Heart right ventricle (tissue), 16 donors: Measurements from ENCODE around the gene UBTD1. TPM values are rescaled to one million over a fixed set of nuclear protein-coding genes. Genes with fewer than 3 reads are reported as not detected.

ENCODE experiments used
- ATAC-seq, 8 donors: fragments of 200-7000 bp; cut with Tn5 transposase; one replicate each; pipeline ENCODE4 v1.9.1; 2020; ENCODE audit warnings: mild to moderate bottlenecking in 8 of 8, moderate library complexity in 8 of 8, moderate number of reproducible peaks in 1 of 8
- DNase-seq, 2 donors: peaks; one replicate each; pipeline ENCODE4 v3.0.0-alpha.2; 2020
- H3K27ac ChIP-seq, 10 donors: fragments of 200-600 bp; sonication (generic) in 2 of 10; one replicate each; pipeline versions ENCODE4 v1.5.0 to v1.8.0; 2020 to 2022; ENCODE audit warnings: mild to moderate bottlenecking in 3 of 10
- H3K27me3 ChIP-seq, 7 donors: fragments of 200-600 bp; one replicate each; pipeline ENCODE4 v1.8.0; 2021 to 2022; ENCODE audit warnings: mild to moderate bottlenecking in 2 of 7
- H3K36me3 ChIP-seq, 9 donors: fragments of 200-600 bp; sonication (generic) in 1 of 9; one replicate each; pipeline versions ENCODE4 v1.5.0 to v1.8.0; 2020 to 2022; ENCODE audit warnings: mild to moderate bottlenecking in 2 of 9
- H3K4me1 ChIP-seq, 9 donors: fragments of 200-600 bp; sonication (generic) in 1 of 9; one replicate each; pipeline versions ENCODE4 v1.5.0 to v1.8.0; 2020 to 2022; ENCODE audit warnings: mild to moderate bottlenecking in 4 of 9
- H3K4me3 ChIP-seq, 10 donors: fragments of 200-600 bp; sonication (generic) in 2 of 10; one replicate each; pipeline versions ENCODE4 v1.5.0 to v1.8.0; 2020 to 2022; ENCODE audit warnings: mild to moderate bottlenecking in 7 of 10, moderate library complexity in 2 of 10
- H3K9me3 ChIP-seq, 11 donors: fragments of 200-600 bp in 10 of 11; sonication (generic) in 2 of 11; one replicate each; pipeline versions ENCODE4 v1.5.0 to v1.8.0; 2013 to 2022; ENCODE audit warnings: mild to moderate bottlenecking in 2 of 11, control low read depth in 1 of 11, moderate library complexity in 1 of 11
- WGBS, 2 donors: extraction: QIAGEN DNeasy Blood & Tissue Kit; methylation state at CpG; one replicate each; pipeline ENCODE4 v1.1.7; 2013; ENCODE audit warnings: inconsistent platforms in 1 of 2; 5-methylcytosine and 5-hydroxymethylcytosine counted together
- intact Hi-C, 10 donors: fragments of 100-400 bp; cut with DNase I; formaldehyde crosslinking; loops; one replicate each; pipeline versions ENCODE4 v1.11.1 to v1.14.2; 2022
- polyA plus RNA-seq, 2 donors: library from polyadenylated mRNA; stranded (reverse); fragments of 200-250 nt; gene quantifications; one replicate each; pipeline ENCODE4 v1.2.3, GENCODE V29; 2013
- total RNA-seq, 10 donors: library from RNA; stranded (reverse); fragmentation: NEBNext Ultra II Directional in 3 of 10; extraction: Animal tissue kit (Norgen Biotek cat#: 25700) in 3 of 10; gene quantifications; one replicate each; pipeline versions ENCODE4 v1.2.1 to v1.2.4, GENCODE V29; 2021 to 2023
- TF ChIP-seq, protein P1 (sequence below), 9 donors: fragments of 200-600 bp; sonication (generic) in 2 of 9; IDR thresholded peaks; one replicate each; pipeline versions ENCODE4 v1.5.0 to v1.8.0; 2021 to 2022; ENCODE audit warnings: antibody characterized with exemption in 9 of 9, mild to moderate bottlenecking in 5 of 9, moderate library complexity in 1 of 9
- donor health status: Arrhythmogenic right ventricular cardiomyopathy.
- donor health status: ischemic (EF 13 %, LVEDD 7.1; RV severe dilation, severe dysfunction).
- donor health status: healthy with polysubstance abuse.
- donor health status: DM: no; HTN: yes; CAD: no.
- donor health status: DM: no; HTN: no; CAD: no.
- donor health status: ischemic (EF 25% LVEDD 6.9; RV normal size, moderate dysfunction).
- donor health status: ischemic (EF 25% LVEDD 5.7; RV mildly dilated, moderate dysfunction).
- donor health status: healthy.
- donor health status: DM: yes; HTN: yes; CAD: no.
- donor health status: Ischemic cardiomyopathy.
- donor health status: ischemic (EF 35%, LVEDD 5.7; RV mildly dilated, moderate dysfunction).
- donor health status: nonischemic (EF 11% LVEDD 7.7; RV severe dilation, severe dysfunction).
- donor health status: DM: yes; HTN: yes; CAD: no.
- donor health status: PGD.
- donor health status: ischemic (EF 29% LVEDD 5.4; RV normal size, mild dysfunction).
- donor health status: nonischemic (EF 23%, LVEDD 6.1; RV moderate dilation, normal function).

The UBTD1 gene
- total and polyA plus RNA-seq, 12 donors: 13.6 to 56.0 (median 21.3) TPM

GRCh38 chr10:97612386-97612785 is 113.7 kb downstream of the UBTD1 start:
- WGBS, 2 donors: 15 to 23% methylated on average over 2 of the region's 2 CpGs
- DNase-seq (peak in 1 of 2 donors; percentile 22), ATAC-seq (peak; percentile 63 to 82 (median 71))
- Histone ChIP-seq H3K27me3 (no peaks in the 10 kb centered on the region), H3K36me3 (peaks cover 0 to 26% (median 0%) of the 10 kb centered on the region in 9 donors), H3K9me3 (no peaks in the 10 kb centered on the region), H3K4me1 (peaks cover 0 to 38% (median 9%) of the 10 kb centered on the region in 9 donors), H3K27ac (peak overlapping the region in 6 of 10 donors; percentile 35 to 90 (median 71)), H3K4me3 (no peak overlapping the region)
- intact Hi-C loops: loop anchor here in 8 of 10 donors (1.0 to 10.0 kb wide), 11 partner anchors 40 to 210 kb away; partner anchors contain the start of genes ANKRD2 (in 5 of the 8), RRP12 (in 2 of the 8), MMS19 (in 1 of the 8) and UBTD1 (in 1 of the 8)
- TF ChIP-seq, protein P1, sequence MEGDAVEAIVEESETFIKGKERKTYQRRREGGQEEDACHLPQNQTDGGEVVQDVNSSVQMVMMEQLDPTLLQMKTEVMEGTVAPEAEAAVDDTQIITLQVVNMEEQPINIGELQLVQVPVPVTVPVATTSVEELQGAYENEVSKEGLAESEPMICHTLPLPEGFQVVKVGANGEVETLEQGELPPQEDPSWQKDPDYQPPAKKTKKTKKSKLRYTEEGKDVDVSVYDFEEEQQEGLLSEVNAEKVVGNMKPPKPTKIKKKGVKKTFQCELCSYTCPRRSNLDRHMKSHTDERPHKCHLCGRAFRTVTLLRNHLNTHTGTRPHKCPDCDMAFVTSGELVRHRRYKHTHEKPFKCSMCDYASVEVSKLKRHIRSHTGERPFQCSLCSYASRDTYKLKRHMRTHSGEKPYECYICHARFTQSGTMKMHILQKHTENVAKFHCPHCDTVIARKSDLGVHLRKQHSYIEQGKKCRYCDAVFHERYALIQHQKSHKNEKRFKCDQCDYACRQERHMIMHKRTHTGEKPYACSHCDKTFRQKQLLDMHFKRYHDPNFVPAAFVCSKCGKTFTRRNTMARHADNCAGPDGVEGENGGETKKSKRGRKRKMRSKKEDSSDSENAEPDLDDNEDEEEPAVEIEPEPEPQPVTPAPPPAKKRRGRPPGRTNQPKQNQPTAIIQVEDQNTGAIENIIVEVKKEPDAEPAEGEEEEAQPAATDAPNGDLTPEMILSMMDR (IDR thresholded peaks at IDR 0.05): peak; percentile 24 to 71 (median 50)

- 87 to 96% methylated on average over 4 of the region's 4 CpGs for WGBS, 2 donors
- TF ChIP-seq, protein P1 (IDR thresholded peaks at IDR 0.05): no peak
Measured at GRCh38 chr10:97618285-97618684, 119.6 kb downstream of the UBTD1 start.

DNA sequence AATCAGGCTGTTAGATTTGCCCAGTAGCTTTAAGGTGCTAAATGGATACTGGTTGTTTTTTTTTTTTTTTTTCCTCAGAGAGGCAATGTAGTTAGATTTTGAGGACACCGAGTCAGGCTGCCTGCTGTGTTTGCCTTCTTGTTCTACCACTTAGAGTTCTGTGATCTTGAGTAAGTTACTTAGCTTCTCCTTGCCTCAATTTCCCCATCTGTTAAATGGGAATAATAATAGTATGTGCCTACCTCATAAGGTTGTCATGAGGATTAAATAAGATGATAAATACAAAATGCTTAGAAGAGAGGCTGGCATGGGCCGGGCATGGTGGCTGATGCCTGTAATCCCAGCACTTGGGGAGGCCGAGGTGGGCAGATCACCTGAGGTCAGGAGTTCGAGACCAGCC is 120.0 kb downstream of the UBTD1 start:
- Histone ChIP-seq H3K4me1 (no peaks in the 10 kb centered on the region), H3K27ac (no peak overlapping the region), H3K4me3 (no peak overlapping the region), H3K36me3 (peaks cover 0 to 26% (median 0%) of the 10 kb centered on the region in 9 donors), H3K9me3 (no peaks in the 10 kb centered on the region), H3K27me3 (no peaks in the 10 kb centered on the region)
- intact Hi-C loops: loop anchor here in 4 of 10 donors (5.0 to 10.0 kb wide), 5 partner anchors 124 to 214 kb away; partner anchors contain the start of genes MMS19 (in 1 of the 4), RRP12 (in 1 of the 4) and UBTD1 (in 1 of the 4)
- TF ChIP-seq, protein P1 (IDR thresholded peaks at IDR 0.05): no peak
- ATAC-seq (no peak), DNase-seq (no peak)
- 94 to 96% methylated on average over 4 of the region's 4 CpGs for WGBS, 2 donors

More at GRCh38 chr10:97618285-97618684, 119.6 kb downstream of the UBTD1 start:
- DNase-seq (no peak), ATAC-seq (no peak)
- Histone ChIP-seq H3K4me1 (no peaks in the 10 kb centered on the region), H3K9me3 (no peaks in the 10 kb centered on the region), H3K4me3 (no peak overlapping the region), H3K27me3 (no peaks in the 10 kb centered on the region), H3K27ac (no peak overlapping the region), H3K36me3 (peaks cover 0 to 26% (median 0%) of the 10 kb centered on the region in 9 donors)
- intact Hi-C loops: loop anchor here in 4 of 10 donors (5.0 to 10.0 kb wide), 5 partner anchors 123 to 213 kb away; partner anchors contain the start of genes MMS19 (in 1 of the 4), RRP12 (in 1 of the 4) and UBTD1 (in 1 of the 4)

Other genes with a start within 250 kb of the UBTD1 start
- gene ARHGAP19, start 206.3 kb upstream of the UBTD1 start, total RNA-seq: 1 to 10 TPM; 2.3 to 6.2 (median 3.6) TPM
- gene ARHGAP19, start 206.3 kb upstream of the UBTD1 start, polyA plus RNA-seq: 1 to 10 TPM; 1.5 to 1.7 TPM
- gene FRAT1, start 179.7 kb upstream of the UBTD1 start, total RNA-seq: 1 to 10 TPM; 2.3 to 6.6 (median 3.1) TPM
- gene FRAT1, start 179.7 kb upstream of the UBTD1 start, polyA plus RNA-seq: 1 to 10 TPM; 1.3 to 1.5 TPM
- 10 to 100 TPM in 1 of 10 donors, 1 to 10 TPM in 9; 3.9 to 11.0 (median 5.8) TPM for gene FRAT2, start 164.2 kb upstream of the UBTD1 start, total RNA-seq
- gene FRAT2, start 164.2 kb upstream of the UBTD1 start, polyA plus RNA-seq: 1 to 10 TPM; 2.9 to 4.5 TPM
- 10 to 100 TPM; 11.1 to 30.5 (median 20.8) TPM for gene RRP12, start 97.6 kb upstream of the UBTD1 start, total RNA-seq
- gene RRP12, start 97.6 kb upstream of the UBTD1 start, polyA plus RNA-seq: 10 to 100 TPM; 29.3 to 46.6 TPM
- 100 to 1,000 TPM; 187 to 389 (median 246) TPM for gene PGAM1, start 72.7 kb upstream of the UBTD1 start, total RNA-seq
- 100 to 1,000 TPM in 1 of 2 donors, 10 to 100 TPM in 1; 21.5 to 323 TPM for gene PGAM1, start 72.7 kb upstream of the UBTD1 start, polyA plus RNA-seq
- gene EXOSC1, start 52.9 kb upstream of the UBTD1 start, total RNA-seq: 10 to 100 TPM; 11.7 to 20.3 (median 15.1) TPM
- gene EXOSC1, start 52.9 kb upstream of the UBTD1 start, polyA plus RNA-seq: 10 to 100 TPM; 31.0 to 31.3 TPM
- 10 to 100 TPM; 13.4 to 27.3 (median 18.4) TPM for gene ZDHHC16, start 52.7 kb upstream of the UBTD1 start, total RNA-seq
- 10 to 100 TPM; 21.1 to 49.6 TPM for gene ZDHHC16, start 52.7 kb upstream of the UBTD1 start, polyA plus RNA-seq
- gene MMS19, start 502 bp upstream of the UBTD1 start, total RNA-seq: 10 to 100 TPM; 34.7 to 49.1 (median 43.8) TPM
- gene MMS19, start 502 bp upstream of the UBTD1 start, polyA plus RNA-seq: 10 to 100 TPM; 44.0 to 64.9 TPM
- 100 to 1,000 TPM in 6 of 10 donors, 10 to 100 TPM in 4; 46.3 to 395 (median 133) TPM for gene ANKRD2, start 73.9 kb downstream of the UBTD1 start, total RNA-seq
- gene ANKRD2, start 73.9 kb downstream of the UBTD1 start, polyA plus RNA-seq: 100 to 1,000 TPM; 248 to 370 TPM
- gene HOGA1, start 85.5 kb downstream of the UBTD1 start, total RNA-seq: 10 to 100 TPM in 9 of 10 donors, 1 to 10 TPM in 1; 8.9 to 42.5 (median 17.4) TPM
- 10 to 100 TPM; 30.4 to 58.3 TPM for gene HOGA1, start 85.5 kb downstream of the UBTD1 start, polyA plus RNA-seq
- 1 to 10 TPM in 3 of 10 donors, under 1 TPM in 5, not detected in 2; 0.20 to 1.7 (median 0.73) TPM for gene C10orf62, start 90.8 kb downstream of the UBTD1 start, total RNA-seq
- 1 to 10 TPM; 1.1 to 2.4 TPM for gene C10orf62, start 90.8 kb downstream of the UBTD1 start, polyA plus RNA-seq
- 10 to 100 TPM in 8 of 10 donors, 1 to 10 TPM in 2; 4.4 to 17.1 (median 12.8) TPM for gene MORN4, start 134.6 kb downstream of the UBTD1 start, total RNA-seq
- 10 to 100 TPM; 16.0 to 17.6 TPM for gene MORN4, start 134.6 kb downstream of the UBTD1 start, polyA plus RNA-seq
- 10 to 100 TPM in 9 of 10 donors, 1 to 10 TPM in 1; 9.4 to 18.5 (median 14.2) TPM for gene PI4K2A, start 141.7 kb downstream of the UBTD1 start, total RNA-seq
- gene PI4K2A, start 141.7 kb downstream of the UBTD1 start, polyA plus RNA-seq: 10 to 100 TPM in 1 of 2 donors, 1 to 10 TPM in 1; 5.3 to 20.7 TPM
- 10 to 100 TPM in 3 of 10 donors, 1 to 10 TPM in 7; 6.5 to 12.9 (median 9.1) TPM for gene AVPI1, start 188.3 kb downstream of the UBTD1 start, total RNA-seq
- 10 to 100 TPM in 1 of 2 donors, 1 to 10 TPM in 1; 5.3 to 41.0 TPM for gene AVPI1, start 188.3 kb downstream of the UBTD1 start, polyA plus RNA-seq
- 10 to 100 TPM in 1 of 10 donors, 1 to 10 TPM in 9; 2.8 to 10.2 (median 5.8) TPM for gene MARVELD1, start 214.8 kb downstream of the UBTD1 start, total RNA-seq
- gene MARVELD1, start 214.8 kb downstream of the UBTD1 start, polyA plus RNA-seq: 10 to 100 TPM in 1 of 2 donors, 1 to 10 TPM in 1; 5.0 to 11.9 TPM
- gene ZFYVE27, start 238.2 kb downstream of the UBTD1 start, total RNA-seq: 10 to 100 TPM in 8 of 10 donors, 1 to 10 TPM in 2; 7.5 to 16.0 (median 11.8) TPM
- gene ZFYVE27, start 238.2 kb downstream of the UBTD1 start, polyA plus RNA-seq: 10 to 100 TPM; 10.2 to 17.6 TPM